WTC11 (cell line): Measurements from ENCODE around the gene MMS19.

Experiments used
- TF ChIP-seq, protein P1 (sequence below): fragments of 200-600 bp; IDR thresholded peaks from 2 replicates; pipeline ENCODE4 v1.8.0; 2022; ENCODE audit warnings: antibody characterized with exemption
- TF ChIP-seq, protein P2 (sequence below): sonication (generic); formaldehyde crosslinking; IDR thresholded peaks from 2 replicates; pipeline ENCODE4 v1.8.1; 2022; ENCODE audit warnings: mild to moderate bottlenecking, missing genetic modification reagents, moderate library complexity, borderline replicate concordance

DNA sequence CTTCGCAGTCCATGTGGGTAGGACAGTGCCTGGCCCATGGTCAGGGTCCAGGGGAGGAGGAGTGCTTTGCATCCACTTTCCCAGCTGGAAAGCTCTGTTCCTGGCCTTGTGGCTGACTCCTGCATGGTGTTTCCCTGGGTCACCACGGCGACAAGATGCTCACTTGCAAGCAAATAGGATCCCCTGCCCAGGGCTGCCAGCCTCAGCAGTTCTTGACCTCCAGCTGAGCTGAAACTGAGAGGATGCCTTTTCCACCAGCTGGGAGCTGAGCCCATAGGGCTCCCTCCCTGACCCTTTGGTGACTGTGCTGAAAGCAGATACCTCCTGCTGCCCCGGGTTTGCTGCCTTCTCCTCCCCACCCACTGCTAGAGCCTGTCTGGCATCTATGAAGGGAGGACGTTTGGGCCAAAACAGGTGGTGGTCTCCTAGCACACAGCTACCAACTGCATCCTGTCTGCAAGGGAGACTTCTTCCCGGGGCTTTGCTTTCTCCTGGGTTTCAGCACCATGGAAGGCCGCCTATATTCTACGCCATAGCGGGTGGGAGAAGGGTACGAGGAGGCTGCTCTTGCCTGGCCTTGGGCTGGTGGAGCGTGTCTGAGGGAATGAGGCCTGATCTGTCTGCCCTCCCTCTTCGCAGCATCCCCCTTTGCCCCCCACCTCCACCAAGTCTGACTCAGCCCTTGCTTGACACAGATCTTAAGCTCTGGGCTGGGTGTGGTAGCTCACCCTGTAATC, 34.9 kb upstream of the MMS19 start:
- TF ChIP-seq, protein P1, sequence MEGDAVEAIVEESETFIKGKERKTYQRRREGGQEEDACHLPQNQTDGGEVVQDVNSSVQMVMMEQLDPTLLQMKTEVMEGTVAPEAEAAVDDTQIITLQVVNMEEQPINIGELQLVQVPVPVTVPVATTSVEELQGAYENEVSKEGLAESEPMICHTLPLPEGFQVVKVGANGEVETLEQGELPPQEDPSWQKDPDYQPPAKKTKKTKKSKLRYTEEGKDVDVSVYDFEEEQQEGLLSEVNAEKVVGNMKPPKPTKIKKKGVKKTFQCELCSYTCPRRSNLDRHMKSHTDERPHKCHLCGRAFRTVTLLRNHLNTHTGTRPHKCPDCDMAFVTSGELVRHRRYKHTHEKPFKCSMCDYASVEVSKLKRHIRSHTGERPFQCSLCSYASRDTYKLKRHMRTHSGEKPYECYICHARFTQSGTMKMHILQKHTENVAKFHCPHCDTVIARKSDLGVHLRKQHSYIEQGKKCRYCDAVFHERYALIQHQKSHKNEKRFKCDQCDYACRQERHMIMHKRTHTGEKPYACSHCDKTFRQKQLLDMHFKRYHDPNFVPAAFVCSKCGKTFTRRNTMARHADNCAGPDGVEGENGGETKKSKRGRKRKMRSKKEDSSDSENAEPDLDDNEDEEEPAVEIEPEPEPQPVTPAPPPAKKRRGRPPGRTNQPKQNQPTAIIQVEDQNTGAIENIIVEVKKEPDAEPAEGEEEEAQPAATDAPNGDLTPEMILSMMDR: no peak
- TF ChIP-seq, protein P2, sequence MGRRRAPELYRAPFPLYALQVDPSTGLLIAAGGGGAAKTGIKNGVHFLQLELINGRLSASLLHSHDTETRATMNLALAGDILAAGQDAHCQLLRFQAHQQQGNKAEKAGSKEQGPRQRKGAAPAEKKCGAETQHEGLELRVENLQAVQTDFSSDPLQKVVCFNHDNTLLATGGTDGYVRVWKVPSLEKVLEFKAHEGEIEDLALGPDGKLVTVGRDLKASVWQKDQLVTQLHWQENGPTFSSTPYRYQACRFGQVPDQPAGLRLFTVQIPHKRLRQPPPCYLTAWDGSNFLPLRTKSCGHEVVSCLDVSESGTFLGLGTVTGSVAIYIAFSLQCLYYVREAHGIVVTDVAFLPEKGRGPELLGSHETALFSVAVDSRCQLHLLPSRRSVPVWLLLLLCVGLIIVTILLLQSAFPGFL (CRISPR knock-in tag): no peak
